ENCODE results near the gene LRFN3.

The LRFN3 gene

GRCh38 chr19:35986664-35987570 is 50.7 kb downstream of the LRFN3 start:
- no peak for DNase-seq
- TF ChIP-seq POLR2A (IDR thresholded peaks at IDR 0.05; ENCODE audit: low read length) (no peak), GATA1 (IDR thresholded peaks at IDR 0.05; ENCODE audit: low read depth, low read length) (no peak)

GRCh38 chr19:35987571-35987896 is 51.4 kb downstream of the LRFN3 start:
- DNase-seq, result no peak

GRCh38 chr19:35988824-35989223 is 52.6 kb downstream of the LRFN3 start:
- TF ChIP-seq GATA1 (IDR thresholded peaks at IDR 0.05; ENCODE audit: low read depth, low read length), result no peak
- TF ChIP-seq POLR2A (IDR thresholded peaks at IDR 0.05; ENCODE audit: low read length), result no peak
- no peak for DNase-seq

More at GRCh38 chr19:35987571-35987896, 51.4 kb downstream of the LRFN3 start:
- TF ChIP-seq GATA1 (IDR thresholded peaks at IDR 0.05; ENCODE audit: low read depth, low read length), result no peak
- TF ChIP-seq POLR2A (IDR thresholded peaks at IDR 0.05; ENCODE audit: low read length), result no peak

GRCh38 chr19:35990156-35990555 is 54.0 kb downstream of the LRFN3 start:
- TF ChIP-seq POLR2A (IDR thresholded peaks at IDR 0.05; ENCODE audit: low read length) (no peak), GATA1 (IDR thresholded peaks at IDR 0.05; ENCODE audit: low read depth, low read length) (no peak)
- DNase-seq, result no peak

- no peak for DNase-seq
- TF ChIP-seq POLR2A (IDR thresholded peaks at IDR 0.05; ENCODE audit: low read length), result no peak
- no peak for TF ChIP-seq GATA1 (IDR thresholded peaks at IDR 0.05; ENCODE audit: low read depth, low read length)
Observed at GRCh38 chr19:35990771-35991730, 54.9 kb downstream of the LRFN3 start.

- no peak for DNase-seq
- TF ChIP-seq GATA1 (IDR thresholded peaks at IDR 0.05; ENCODE audit: low read depth, low read length) (no peak), POLR2A (IDR thresholded peaks at IDR 0.05; ENCODE audit: low read length) (no peak)
Observed at GRCh38 chr19:35991731-35992450, 55.7 kb downstream of the LRFN3 start.

- no peak for DNase-seq
- TF ChIP-seq GATA1 (IDR thresholded peaks at IDR 0.05; ENCODE audit: low read depth, low read length), result no peak
- TF ChIP-seq POLR2A (IDR thresholded peaks at IDR 0.05; ENCODE audit: low read length), result no peak
Observed at GRCh38 chr19:35992907-35993765, 57.0 kb downstream of the LRFN3 start.

GRCh38 chr19:35993923-35994598 is 57.9 kb downstream of the LRFN3 start:
- DNase-seq, result peak in 1 of 2 experiments; percentile 42
- TF ChIP-seq POLR2A (IDR thresholded peaks at IDR 0.05; ENCODE audit: low read length), result no peak
